Body of pancreas (tissue), 4 donors: Measurements from ENCODE around the gene SLC44A1.

Experiments
- CTCF ChIP-seq, 7 experiments: fragments of 450-650 bp in 4 of 7; fragments of 200-600 bp in 3 of 7; sonication (generic) in 3 of 7; IDR thresholded peaks; one replicate each; pipeline ENCODE4 v1.5.1; 2016 to 2019; ENCODE audit warnings: antibody characterized with exemption in 7 of 7
- POLR2A ChIP-seq, 3 donors: fragments of 450-650 bp; IDR thresholded peaks; one replicate each; pipeline ENCODE4 v1.6.1; 2016; ENCODE audit warnings: antibody characterized with exemption in 3 of 3, mild to moderate bottlenecking in 2 of 3

DNA sequence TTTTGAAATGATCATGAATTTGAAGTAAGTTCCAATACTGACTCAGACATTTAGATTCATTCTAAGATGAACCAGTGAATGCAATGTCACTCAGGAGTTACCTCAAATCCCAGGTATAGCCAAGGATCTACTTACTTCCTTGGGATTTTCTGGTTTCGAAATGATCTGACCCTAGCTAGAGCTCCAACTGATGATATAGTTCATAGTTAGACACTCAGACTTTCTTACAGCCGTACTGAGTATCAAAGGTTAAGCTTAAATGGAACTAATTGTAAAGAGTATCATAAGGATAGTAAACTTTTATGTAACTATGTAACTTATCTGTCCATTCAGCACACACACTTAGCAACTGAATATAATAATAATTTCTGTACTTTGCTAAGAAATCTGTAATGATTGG, 119.4 kb downstream of the SLC44A1 start:
- TF ChIP-seq POLR2A (IDR thresholded peaks at IDR 0.05) = no peak
- no peak for TF ChIP-seq CTCF (IDR thresholded peaks at IDR 0.05)
